ENCODE measurements around the gene ADARB2.
"Not testable (repeated sequence)": the region's sequence is repeated elsewhere in the genome, so short reads cannot be mapped to it uniquely, and the experiment has no call there.

Gene ADARB2

DNA sequence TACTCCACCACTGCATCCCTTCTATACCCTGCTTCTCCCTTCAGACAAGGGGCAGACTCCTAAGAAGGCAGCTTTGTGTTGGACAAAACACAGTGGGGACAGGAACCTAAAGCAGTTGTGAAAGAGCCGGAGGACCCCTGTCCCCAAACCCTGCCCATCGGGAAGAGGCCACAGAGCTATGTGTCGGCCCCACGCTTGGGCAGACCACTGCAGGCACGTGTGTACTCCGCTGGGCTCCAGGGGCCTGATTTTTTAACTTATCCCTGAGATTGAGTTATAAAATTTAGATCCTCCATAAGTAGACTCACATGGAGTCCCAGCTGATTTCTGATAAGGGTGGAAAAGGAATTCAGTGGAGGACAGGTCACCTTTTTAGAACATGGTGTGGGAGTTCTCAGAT, 310.5 kb downstream of the ADARB2 start:
- no peak for DNase-seq (ENCODE audit: low read depth)

DNA sequence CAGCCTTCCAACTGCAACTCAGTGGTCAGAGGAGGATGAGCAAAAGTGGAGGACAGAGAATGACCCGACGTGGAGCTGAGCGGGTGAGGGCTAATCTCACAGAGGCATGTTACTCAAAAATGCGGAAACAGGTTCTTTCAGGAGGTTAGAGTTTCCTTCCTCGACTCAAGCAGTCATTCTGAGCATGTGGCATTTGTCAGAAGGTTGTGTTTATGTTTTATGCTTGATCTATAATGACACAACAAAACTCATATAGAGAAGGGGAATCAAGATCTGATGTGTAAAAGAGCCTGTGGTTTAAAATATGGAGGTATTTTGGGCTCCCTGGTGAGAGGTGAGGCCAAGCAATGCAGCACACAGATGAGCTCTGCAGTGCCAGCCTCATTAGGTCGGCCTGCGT, 311.4 kb downstream of the ADARB2 start:
- no peak for DNase-seq (ENCODE audit: low read depth)

DNA sequence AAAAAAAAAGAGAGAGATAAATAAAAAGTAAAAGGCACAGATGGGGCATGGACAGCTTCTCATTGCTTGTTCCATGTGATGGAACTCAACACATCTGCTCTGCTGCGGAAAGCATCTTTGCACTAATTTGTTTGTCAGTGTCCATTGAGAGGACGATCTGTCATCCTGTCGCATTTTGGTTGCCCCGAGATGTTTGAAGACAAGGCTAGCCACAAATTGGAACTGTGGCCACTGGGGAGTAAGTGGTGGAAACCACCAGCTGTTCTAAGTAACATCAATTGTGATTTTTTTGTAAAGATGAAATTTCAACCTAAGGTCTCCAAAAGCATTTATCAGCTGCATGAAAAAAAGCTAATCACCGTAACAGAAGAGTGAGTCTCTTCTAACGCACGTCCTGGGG, 312.7 kb downstream of the ADARB2 start:
- no peak for DNase-seq (ENCODE audit: low read depth)

- DNase-seq (ENCODE audit: low read depth): no peak
Observed at GRCh38 chr10:1423676-1424253, 313.6 kb downstream of the ADARB2 start.

DNA sequence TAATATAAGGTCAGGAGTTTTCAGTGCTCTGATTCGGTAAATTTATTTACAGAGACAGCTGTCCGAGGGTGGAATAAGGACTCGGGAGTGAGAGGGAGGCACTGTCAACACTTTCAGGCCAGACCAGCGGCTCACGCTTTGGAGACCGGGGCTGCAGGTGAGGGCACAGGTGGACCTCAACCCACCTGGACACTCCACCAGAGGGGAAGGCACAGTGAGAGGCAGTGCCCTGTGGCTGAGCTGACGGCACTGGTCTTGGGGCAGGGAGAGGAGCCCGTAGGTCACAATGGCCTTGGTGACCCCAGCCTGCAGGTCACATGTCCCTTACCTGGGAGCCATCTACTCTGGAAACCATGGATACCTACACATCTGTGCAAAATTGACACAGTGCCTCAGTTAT, 315.1 kb downstream of the ADARB2 start:
- no peak for DNase-seq (ENCODE audit: low read depth)

GRCh38 chr10:1420661-1421362, 316.5 kb downstream of the ADARB2 start:
- DNase-seq (ENCODE audit: low read depth): no peak

- DNase-seq (ENCODE audit: low read depth): no peak
Observed at GRCh38 chr10:1419796-1420610, 317.3 kb downstream of the ADARB2 start.

GRCh38 chr10:1418031-1418550, 319.2 kb downstream of the ADARB2 start:
- no peak for DNase-seq (ENCODE audit: low read depth)

DNA sequence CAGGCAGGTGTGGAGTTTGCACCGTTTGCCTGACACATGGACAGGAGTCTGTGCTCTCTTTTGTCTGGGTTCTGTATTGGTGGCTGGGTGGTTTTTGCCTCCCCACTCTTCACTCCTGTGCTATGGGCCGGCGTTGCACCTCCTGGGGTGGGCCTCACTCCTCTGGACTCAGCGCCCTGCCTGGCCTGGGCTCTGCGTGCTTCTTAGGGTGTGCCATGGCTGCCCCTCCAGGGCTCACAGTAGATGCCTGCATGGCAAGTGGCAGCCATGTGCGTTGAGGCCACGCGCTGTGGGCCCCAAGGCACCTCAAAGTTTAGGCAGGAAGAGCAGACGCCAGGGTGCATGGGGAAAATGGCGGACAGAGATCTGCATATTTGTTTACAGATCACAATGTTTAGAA, 319.8 kb downstream of the ADARB2 start:
- no peak for DNase-seq (ENCODE audit: low read depth)

DNA sequence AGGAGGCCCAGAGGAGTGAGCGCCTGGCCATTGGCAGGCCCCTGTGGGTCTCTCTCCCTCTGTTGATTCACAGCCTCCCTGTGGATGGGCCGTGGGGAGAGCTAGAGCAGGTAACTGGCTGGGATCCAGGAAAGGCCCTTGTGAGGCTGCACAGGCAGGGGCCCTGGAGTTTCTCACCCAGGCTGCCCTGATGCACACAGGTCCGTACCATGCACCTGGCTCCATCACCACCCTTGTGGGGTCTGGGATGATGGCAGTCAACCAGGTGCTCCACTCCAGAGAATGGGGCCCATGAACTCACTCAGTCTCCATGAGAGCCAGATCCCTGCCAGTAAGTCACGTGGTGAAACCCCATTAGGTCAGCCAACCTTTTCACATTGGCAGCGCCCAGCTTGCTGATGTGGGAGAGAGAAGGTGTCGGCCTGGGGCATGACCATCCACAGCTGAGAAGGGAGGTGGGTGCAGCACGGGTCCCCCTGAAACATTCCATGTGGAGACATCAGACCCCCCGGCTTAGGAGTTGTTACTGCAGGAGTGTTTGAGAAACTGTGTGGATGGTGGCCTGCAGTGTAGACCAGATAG, 320.8 kb downstream of the ADARB2 start:
- no peak for DNase-seq (ENCODE audit: low read depth)

DNA sequence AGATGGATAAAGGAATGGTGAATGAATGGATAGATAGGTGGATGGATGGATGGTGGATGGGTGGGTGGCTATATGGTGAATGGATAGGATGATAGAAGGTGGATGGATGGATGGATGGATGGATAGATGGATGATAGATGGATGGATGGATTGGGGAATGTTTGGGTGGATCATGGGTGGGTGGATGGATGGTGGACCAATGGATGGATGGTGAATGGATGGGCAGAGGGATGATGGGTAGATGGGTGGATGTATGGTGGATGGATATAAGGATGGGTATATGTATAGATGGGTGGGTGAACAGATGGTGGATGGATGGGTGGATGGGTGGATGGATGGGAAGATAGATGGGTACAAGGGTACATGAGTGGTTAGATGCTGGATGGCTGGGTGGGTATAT, 322.4 kb downstream of the ADARB2 start:
- no peak for DNase-seq (ENCODE audit: low read depth)

GRCh38 chr10:1414346-1414745, 323.0 kb downstream of the ADARB2 start:
- DNase-seq (ENCODE audit: low read depth): not testable (repeated sequence)

- DNase-seq (ENCODE audit: low read depth): no peak
Observed at GRCh38 chr10:1413823-1414222, 323.5 kb downstream of the ADARB2 start.

GRCh38 chr10:1413256-1413655, 324.1 kb downstream of the ADARB2 start:
- no peak for DNase-seq (ENCODE audit: low read depth)

DNA sequence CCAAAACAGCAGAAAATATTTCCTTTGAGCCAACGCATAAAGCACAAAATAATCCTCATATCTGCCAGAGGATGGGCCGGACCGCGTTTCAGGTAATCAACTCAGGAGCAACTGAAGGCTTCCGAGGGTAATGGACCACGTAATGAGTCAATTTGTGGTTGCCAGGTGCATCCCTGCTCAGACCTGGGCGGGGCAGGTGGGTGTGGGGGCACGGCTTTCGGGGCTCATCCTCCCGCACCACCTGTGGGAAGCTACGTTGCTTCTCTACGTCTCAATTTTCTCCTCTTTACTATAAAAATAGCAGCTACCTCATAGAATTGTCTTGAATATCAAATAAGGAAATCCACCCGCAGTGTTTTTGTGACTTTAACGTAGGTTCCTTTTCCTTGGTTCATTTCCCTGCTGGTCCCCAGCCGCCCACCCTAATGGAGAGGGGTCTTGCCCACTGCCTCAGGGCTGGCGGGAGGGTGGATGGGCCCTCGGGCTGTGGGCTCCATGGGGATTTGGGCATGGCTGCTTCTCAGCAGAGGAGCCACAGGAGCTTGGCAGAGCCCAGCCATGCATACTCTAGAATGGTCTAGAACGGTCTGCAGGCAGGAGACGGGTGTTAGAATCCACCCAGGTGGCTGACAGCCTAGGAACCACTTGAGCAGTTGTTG, 324.7 kb downstream of the ADARB2 start:
- DNase-seq (ENCODE audit: low read depth): no peak

DNA sequence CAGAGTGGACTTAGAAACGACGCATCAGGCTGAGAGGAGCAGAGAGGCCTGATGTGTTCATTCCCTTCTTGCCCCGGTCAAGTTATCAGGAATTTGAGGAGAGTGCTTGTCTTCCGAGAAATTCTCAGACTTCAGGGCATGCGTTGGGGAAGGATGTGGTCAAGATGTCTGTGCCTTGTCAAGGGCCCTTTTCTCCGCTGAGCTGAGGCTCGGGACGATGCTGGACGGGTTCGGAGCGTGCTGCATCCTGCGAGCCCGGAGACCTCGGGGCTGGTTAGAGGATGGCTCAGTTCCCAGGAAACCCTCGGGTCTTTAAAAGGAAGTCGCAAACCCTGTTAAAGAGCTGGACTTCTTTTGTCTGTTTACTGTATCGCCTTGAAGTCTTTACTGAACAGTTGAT, 325.4 kb downstream of the ADARB2 start:
- DNase-seq (ENCODE audit: low read depth): no peak

DNA sequence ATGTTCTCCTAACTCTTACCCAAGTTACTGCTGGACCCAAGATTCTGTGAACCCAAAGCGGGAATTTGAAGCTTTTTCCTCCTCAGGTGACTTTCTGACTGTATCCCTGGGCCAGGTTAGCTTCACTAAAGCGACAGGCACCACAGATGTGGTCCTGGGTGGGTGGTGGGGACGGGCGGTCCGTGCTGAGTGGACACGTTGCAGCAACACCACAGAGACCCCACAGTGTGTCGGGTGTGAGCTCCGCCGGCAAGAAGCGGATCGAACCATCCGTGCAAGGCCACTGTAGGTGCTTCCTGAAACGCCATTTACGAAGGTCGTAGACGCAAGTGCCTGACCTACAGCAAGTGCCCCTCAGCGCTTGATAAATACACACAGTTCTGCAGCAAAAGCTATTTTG, 325.9 kb downstream of the ADARB2 start:
- DNase-seq (ENCODE audit: low read depth): no peak

- no peak for DNase-seq (ENCODE audit: low read depth)
Observed at GRCh38 chr10:1410469-1411395, 326.6 kb downstream of the ADARB2 start.

GRCh38 chr10:1410032-1410431, 327.3 kb downstream of the ADARB2 start:
- DNase-seq (ENCODE audit: low read depth): no peak

DNA sequence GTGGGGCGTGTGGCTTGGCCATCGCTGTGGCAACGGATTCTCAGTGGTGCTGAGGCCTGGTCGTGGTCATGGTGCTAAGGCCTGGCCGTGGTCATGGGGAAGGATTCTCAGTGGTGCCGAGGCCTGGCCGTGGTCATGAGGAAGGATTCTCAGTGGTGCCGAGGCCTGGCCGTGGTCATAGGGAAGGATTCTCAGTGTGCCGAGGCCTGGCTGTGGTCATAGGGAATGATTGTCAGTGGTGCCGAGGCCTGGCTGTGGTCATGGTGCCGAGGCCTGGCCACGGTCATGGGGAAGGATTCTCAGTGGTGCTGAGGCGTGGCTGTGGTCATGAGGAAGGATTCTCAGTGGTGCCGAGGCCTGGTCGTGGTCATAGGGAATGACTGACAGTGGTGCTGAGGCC, 327.9 kb downstream of the ADARB2 start:
- DNase-seq (ENCODE audit: low read depth): no peak

Data from stimulated activated CD8-positive, alpha-beta memory T cell treated with anti-CD3 and anti-CD28 coated beads, Interleukin-12 subunit alpha, Interleukin-12 subunit beta, amount 100 ng/mL, for 4 hours (primary cell).